Activated naive CD8-positive, alpha-beta T cell treated with anti-CD3 and anti-CD28 coated beads, Interleukin-2, amount 50 U/mL, for 16 hours (primary cell): ENCODE data around the gene ACTL8.

Experiments used
- DNase-seq: peaks from one replicate; pipeline ENCODE4 v3.0.0-alpha.2; 2020; ENCODE audit warnings: low read depth, low spot score

Gene ACTL8

GRCh38 chr1:17770983-17771382, 15.8 kb downstream of the ACTL8 start:
- DNase-seq = no peak

GRCh38 chr1:17772615-17773212, 17.6 kb downstream of the ACTL8 start:
- DNase-seq = no peak

GRCh38 chr1:17773591-17774326, 18.6 kb downstream of the ACTL8 start:
- no peak for DNase-seq

- no peak for DNase-seq
These were observed 19.3 kb downstream of the ACTL8 start for GRCh38 chr1:17774452-17774851.

GRCh38 chr1:17775796-17776195, 20.7 kb downstream of the ACTL8 start:
- DNase-seq = no peak

- DNase-seq = no peak
These were observed 21.3 kb downstream of the ACTL8 start for GRCh38 chr1:17776426-17776825.

- DNase-seq = no peak
These were observed 22.2 kb downstream of the ACTL8 start for GRCh38 chr1:17777330-17777729.

GRCh38 chr1:17777818-17778217, 22.7 kb downstream of the ACTL8 start:
- no peak for DNase-seq

- no peak for DNase-seq
These were observed 25.8 kb downstream of the ACTL8 start for GRCh38 chr1:17780916-17781315.

- no peak for DNase-seq
These were observed 34.8 kb downstream of the ACTL8 start for GRCh38 chr1:17789926-17790325.

GRCh38 chr1:17790383-17791054, 35.4 kb downstream of the ACTL8 start:
- no peak for DNase-seq

GRCh38 chr1:17791055-17791390, 35.9 kb downstream of the ACTL8 start:
- no peak for DNase-seq

GRCh38 chr1:17791480-17791879, 36.3 kb downstream of the ACTL8 start:
- no peak for DNase-seq

GRCh38 chr1:17792421-17792820, 37.3 kb downstream of the ACTL8 start:
- no peak for DNase-seq

GRCh38 chr1:17795081-17795809, 40.1 kb downstream of the ACTL8 start:
- DNase-seq = no peak

GRCh38 chr1:17795836-17796645, 40.9 kb downstream of the ACTL8 start:
- DNase-seq = no peak

- no peak for DNase-seq
These were observed 42.3 kb downstream of the ACTL8 start for GRCh38 chr1:17797478-17797877.

GRCh38 chr1:17798011-17798410, 42.9 kb downstream of the ACTL8 start:
- no peak for DNase-seq

GRCh38 chr1:17798799-17799382, 43.8 kb downstream of the ACTL8 start:
- DNase-seq = no peak

GRCh38 chr1:17799642-17800041, 44.5 kb downstream of the ACTL8 start:
- DNase-seq = no peak

- DNase-seq = no peak
These were observed 47.0 kb downstream of the ACTL8 start for GRCh38 chr1:17802164-17802563.
